ENCODE data around the gene ASMTL. TPM values are rescaled to one million over a fixed set of nuclear protein-coding genes. Genes with fewer than 3 reads are reported as not detected.
"Not testable (repeated sequence)": the region's sequence is repeated elsewhere in the genome, so short reads cannot be mapped to it uniquely, and the experiment has no call there.

ASMTL gene
- total RNA-seq, 1 experiment from 2014 or later, result 26.4 TPM

DNA sequence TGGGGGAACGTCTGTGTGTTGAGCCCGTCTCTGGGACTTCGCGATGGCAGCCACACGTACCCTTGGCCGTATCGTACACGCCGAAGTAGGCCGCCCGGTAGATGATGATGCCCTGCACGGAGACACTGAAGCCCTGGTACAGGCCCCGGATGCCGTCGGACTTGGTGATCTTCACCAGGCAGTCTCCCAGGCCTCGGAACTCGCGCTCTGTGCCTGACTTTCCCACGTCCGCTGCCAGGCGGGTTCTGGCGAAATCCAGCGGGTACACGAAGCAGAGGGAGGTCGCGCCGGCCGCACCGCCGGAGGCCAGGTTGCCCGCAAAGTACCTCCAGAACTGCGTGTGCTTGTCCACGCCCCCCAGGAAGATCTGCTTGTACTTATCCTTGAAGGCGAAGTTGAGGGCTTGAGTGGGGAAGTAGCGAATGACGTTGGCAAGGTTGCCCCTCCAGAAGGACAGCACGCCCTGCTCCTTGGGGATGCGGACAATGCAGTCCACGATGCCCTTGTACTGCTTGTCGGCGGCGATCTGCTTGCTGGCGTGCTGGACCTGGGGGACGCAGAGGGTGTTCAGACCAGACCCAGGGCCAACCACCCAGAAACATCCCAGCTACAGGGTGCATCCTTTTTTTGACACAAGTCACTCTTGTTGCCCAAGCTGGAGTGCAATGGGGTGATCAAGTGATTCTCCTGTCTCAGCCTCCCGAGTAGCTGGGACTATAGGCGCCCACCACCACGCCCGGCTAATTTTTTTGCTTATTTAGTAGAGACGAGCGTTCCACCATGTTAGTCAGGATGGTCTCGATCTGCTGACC is 63.3 kb downstream of the ASMTL start:
- no peak overlapping the region for H3K27ac ChIP-seq
- H3K4me3 ChIP-seq, result no peak overlapping the region
- H3K27me3 ChIP-seq, result no peaks in the 10 kb centered on the region
- H3K9me3 ChIP-seq (replicated peaks), result no peaks in the 10 kb centered on the region
- peaks cover 64% of the 10 kb centered on the region for H3K36me3 ChIP-seq
- no peak for DNase-seq
- no peaks in the 10 kb centered on the region for H3K4me1 ChIP-seq

DNA sequence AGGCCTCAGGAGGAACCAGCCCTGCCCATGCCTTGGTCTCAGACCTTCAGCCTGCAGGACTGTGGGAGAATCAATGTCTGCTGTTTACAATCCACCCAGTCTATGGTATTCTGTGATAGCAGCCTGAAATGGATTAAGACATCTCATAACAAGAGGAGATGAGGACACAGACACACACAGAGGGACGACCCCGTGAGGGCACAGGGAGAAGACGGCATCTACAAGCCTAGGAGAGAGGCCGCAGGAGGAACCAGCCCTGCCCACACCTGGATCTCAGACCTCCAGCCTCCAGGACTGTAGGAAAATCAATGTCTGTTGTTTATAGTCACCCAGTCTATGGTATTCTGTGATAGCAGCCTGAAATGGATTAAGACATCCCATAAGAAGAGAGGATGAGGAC is 64.1 kb downstream of the ASMTL start:
- Histone ChIP-seq H3K36me3 (peaks cover 71% of the 10 kb centered on the region), H3K4me1 (no peaks in the 10 kb centered on the region), H3K4me3 (no peak overlapping the region), H3K27ac (no peak overlapping the region), H3K27me3 (no peaks in the 10 kb centered on the region), H3K9me3 (replicated peaks) (no peaks in the 10 kb centered on the region)
- DNase-seq, result no peak

DNA sequence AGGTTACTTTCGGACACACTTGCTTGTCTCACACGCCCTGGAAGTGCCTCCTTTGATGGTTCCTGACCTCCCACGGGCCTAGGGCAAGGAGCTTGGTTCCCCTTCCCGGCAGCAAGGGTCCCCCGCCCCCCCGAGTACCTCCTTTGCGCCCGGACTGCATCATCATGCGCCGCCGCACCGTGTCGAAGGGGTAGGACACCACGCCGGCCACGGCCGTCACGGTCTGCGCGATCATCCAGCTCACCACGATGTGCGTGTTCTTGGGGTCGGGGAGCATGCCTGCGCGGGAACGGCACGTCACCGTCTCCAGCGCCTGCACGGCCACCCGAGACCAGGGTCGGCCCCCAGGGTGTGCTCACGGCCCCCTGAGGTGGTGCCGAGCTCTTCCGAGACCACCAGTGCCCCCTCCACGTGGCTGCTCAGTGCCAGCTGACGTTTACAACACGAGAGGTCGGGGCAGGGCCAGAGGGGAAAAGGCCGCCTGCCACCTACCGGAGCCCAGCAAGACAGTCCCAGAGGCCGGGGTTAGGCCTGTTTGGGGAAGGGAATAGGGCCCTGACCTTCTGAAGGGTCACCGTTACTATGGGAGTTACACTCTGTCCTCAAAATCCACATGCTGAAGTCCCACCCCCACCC is 65.5 kb downstream of the ASMTL start:
- no peak overlapping the region for H3K4me3 ChIP-seq
- H3K4me1 ChIP-seq, result no peaks in the 10 kb centered on the region
- no peaks in the 10 kb centered on the region for H3K27me3 ChIP-seq
- H3K9me3 ChIP-seq (replicated peaks), result no peaks in the 10 kb centered on the region
- H3K36me3 ChIP-seq, result peaks cover 73% of the 10 kb centered on the region
- DNase-seq, result no peak
- H3K27ac ChIP-seq, result no peak overlapping the region

DNA sequence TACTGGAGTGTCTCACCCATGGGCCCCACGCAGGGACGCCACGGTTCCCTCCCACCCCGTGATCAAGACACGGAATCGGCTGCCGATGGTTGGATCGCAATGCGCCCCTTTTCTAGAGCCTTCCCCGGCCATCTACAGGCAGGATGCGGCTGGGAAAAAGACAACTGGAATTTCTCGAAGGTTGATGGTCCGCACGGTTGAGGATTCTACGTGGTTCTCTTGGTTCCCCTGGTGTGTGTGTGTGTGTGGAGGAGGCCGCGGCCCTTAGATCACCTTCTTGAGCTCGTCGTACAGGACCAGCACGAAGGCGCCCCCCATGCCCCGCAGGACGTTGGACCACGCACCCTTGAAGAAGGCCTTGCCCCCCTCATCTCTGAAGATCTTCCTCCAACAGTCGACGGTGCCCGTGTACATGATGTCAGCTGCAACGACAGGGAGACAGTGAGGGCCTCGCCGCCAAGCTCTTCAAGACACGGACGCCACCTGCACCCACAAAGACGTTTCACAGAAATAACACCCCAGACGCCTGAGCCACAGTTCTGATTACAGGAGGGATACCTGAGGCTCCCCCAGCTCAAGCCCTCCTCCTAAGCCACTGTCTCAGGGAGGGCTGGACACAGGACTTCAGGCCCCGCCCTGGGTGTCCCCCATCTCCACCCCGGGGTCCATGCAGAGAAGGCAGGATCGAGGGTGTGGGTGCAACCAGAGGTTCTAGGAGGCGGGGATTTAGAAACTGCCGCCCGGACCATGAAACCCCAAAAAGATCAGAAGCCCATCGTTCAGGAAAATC is 66.2 kb downstream of the ASMTL start:
- no peaks in the 10 kb centered on the region for H3K9me3 ChIP-seq (replicated peaks)
- H3K4me1 ChIP-seq, result no peaks in the 10 kb centered on the region
- H3K27ac ChIP-seq, result no peak overlapping the region
- no peaks in the 10 kb centered on the region for H3K27me3 ChIP-seq
- DNase-seq, result no peak
- H3K36me3 ChIP-seq, result peaks cover 71% of the 10 kb centered on the region
- H3K4me3 ChIP-seq, result no peak overlapping the region

DNA sequence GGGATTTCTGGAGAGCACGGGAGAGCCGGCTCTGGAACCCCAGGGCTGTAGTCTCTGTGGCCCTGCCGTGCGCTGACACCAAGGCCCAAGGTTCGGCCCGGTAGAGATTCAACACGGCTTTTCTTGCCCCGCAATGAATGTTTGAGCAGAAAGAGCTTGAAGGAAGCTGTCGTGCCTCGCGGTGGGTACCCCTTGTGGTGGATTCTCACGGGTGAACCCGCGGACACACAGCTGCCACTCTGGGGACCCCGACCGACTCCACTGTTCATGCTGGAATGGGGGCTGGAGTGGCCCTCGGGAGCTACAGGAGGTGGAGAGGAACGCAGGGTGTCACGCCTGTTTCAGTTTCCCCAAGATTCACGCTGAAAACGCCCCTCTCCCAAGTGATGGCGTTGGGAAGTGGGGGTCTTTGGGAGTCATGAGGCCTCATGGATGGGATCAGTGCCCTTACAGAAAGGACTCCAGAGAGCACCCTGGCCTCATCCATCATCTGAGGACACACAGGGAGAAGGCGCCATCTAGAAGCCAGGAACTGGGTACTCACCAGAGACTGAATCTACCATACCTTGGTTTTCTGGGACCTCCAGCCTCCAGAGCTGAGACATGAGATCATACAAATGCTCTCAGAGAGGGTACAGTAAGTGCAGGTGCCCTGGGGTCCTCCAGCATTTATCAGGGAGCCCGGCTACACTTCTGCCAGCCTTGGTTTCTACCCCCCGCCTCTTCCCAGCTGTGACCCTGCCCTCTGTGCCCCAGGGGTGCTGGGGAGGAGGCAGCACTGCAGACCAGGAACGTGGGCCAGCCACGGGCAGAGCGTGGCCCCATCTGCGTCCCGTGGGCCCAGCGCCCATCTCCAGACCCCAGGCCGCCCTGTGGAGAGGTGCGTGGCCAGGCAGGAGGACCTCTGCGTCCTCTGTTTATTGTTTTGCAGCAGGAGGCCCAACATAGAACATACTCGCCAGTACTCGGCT is 67.2 kb downstream of the ASMTL start:
- Histone ChIP-seq H3K27me3 (no peaks in the 10 kb centered on the region), H3K9me3 (replicated peaks) (no peaks in the 10 kb centered on the region), H3K36me3 (peaks cover 64% of the 10 kb centered on the region), H3K27ac (no peak overlapping the region), H3K4me1 (no peaks in the 10 kb centered on the region), H3K4me3 (no peak overlapping the region)
- no peak for DNase-seq

DNA sequence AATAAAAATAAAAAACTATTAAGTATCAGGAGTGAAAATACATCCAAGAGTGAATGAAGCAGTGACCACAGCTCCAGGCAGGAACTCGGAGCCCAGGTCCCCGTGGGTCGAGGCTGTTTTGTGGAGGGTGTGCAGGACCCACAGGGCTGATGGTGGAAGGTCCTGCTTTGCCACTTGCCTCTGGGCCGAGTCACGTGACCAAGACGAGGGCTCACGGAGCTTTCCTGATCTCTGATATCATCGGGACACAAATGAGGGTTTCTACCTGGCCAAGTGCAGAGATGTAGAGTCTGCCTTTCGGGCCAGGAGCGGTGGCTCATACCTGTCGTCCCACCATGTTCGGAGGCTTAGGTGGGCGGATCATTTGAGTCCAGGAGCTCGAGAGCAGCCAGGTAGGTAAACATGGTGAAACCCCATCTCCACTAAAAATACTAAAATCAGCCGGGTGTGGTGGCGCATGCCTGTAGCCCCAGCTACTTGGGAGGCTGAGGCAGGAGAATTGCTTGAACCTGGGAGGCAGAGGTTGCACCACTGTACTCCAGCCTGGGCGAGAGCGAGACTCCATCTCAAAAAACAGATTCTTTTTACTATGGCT is 68.0 kb downstream of the ASMTL start:
- Histone ChIP-seq H3K36me3 (peaks cover 57% of the 10 kb centered on the region), H3K9me3 (replicated peaks) (no peaks in the 10 kb centered on the region), H3K4me1 (no peaks in the 10 kb centered on the region), H3K4me3 (no peak overlapping the region), H3K27ac (no peak overlapping the region), H3K27me3 (no peaks in the 10 kb centered on the region)
- DNase-seq, result no peak

DNA sequence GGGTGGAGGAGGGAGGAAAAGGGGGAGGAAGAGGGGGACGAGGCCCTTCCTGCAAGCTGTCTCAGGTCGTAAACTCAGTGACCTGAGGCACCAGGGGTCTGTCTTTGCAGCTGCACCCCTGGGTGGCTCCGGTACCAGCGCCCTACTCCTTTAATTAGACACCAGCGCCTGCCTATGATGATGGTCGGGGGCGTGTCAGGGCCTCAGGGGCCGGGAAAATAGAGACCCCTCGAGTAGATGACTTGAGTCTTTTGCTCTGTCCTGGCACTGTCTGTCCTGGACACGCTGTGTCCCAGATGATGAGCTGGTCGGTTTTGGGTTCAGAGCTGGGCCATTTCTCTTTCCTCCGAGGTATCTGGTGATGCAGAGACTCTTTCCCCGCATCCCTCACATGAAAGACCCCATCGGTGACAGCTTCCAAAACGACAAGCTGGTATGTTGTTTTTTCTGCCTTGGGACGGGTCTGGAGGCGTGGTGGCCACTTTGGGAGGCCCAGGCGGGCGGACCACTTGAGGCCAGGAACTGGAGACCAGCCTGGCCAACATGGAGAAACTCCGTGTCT is 72.0 kb downstream of the ASMTL start:
- Histone ChIP-seq H3K4me1 (no peaks in the 10 kb centered on the region), H3K9me3 (replicated peaks) (no peaks in the 10 kb centered on the region), H3K36me3 (peaks cover 22% of the 10 kb centered on the region), H3K27ac (no peak overlapping the region), H3K27me3 (no peaks in the 10 kb centered on the region), H3K4me3 (no peak overlapping the region)
- DNase-seq, result peak in 1 of 2 experiments; percentile 45

DNA sequence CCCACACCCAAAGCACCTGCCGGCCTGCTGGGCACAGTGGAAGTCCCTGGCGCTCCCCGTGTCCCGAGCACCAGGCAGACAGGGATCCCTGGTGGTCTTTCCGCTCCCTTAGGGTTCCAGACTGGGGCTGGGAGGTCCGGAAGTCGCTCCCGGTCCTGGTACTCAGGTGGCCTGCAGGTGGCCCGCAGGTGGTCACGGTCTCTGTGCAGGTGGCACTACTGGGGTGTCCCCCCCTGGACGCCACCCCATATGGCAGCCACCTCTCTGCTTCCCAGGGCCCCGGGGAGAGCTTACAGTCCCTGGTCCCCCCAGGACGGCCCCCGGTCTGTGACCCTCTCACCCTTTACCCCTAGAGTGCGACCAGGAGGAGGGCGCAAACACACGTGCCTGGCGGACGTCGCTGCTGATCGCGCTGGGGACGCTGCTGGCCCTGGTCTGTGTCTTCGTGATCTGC is 74.4 kb downstream of the ASMTL start:
- H3K36me3 ChIP-seq, result no peaks in the 10 kb centered on the region; the same call in 1 of the 2 replicates
- no peak overlapping the region for H3K4me3 ChIP-seq
- H3K4me1 ChIP-seq, result no peaks in the 10 kb centered on the region
- peak in 1 of 2 experiments; percentile 4 for DNase-seq
- no peak overlapping the region for H3K27ac ChIP-seq
- no peaks in the 10 kb centered on the region for H3K9me3 ChIP-seq (replicated peaks)
- H3K27me3 ChIP-seq, result no peaks in the 10 kb centered on the region

DNA sequence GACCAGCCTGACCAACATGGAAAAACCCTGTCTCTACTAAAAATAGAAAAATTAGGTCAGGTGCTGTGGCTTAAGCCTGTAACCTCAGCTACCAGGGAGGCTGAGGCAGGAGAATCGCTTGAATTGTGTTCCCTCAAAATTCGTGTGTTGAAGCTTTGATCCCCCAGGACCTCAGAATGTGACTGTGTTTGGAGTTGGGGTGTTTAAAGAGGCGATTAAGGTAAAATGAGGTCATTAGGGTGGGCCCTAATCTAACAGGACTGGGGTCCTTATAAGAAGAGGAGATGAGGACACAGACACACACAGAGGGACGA is 84.4 kb downstream of the ASMTL start:
- Histone ChIP-seq H3K9me3 (replicated peaks) (no peaks in the 10 kb centered on the region), H3K4me1 (no peaks in the 10 kb centered on the region), H3K27me3 (no peaks in the 10 kb centered on the region), H3K27ac (no peak overlapping the region), H3K4me3 (no peak overlapping the region), H3K36me3 (no peaks in the 10 kb centered on the region)
- DNase-seq, result no peak

DNA sequence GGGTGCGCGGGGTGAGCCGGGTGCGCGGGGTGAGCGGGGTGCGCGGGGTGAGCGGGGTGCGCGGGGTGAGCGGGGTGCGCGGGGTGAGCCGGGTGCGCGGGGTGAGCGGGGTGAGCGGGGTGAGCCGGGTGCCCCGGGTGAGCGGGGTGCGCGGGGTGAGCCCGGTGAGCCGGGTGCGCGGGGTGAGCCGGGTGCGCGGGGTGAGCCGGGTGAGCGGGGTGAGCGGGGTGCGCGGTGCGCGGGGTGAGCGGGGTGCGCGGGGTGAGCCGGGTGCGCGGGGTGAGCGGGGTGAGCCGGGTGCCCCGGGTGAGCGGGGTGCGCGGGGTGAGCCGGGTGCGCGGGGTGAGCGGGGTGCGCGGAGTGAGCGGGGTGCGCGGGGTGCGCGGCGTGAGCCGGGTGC is 86.3 kb downstream of the ASMTL start:
- H3K4me3 ChIP-seq; H3K36me3 ChIP-seq; H3K27me3 ChIP-seq; H3K4me1 ChIP-seq; H3K9me3 ChIP-seq (replicated peaks); H3K27ac ChIP-seq; DNase-seq: not testable (repeated sequence)

DNA sequence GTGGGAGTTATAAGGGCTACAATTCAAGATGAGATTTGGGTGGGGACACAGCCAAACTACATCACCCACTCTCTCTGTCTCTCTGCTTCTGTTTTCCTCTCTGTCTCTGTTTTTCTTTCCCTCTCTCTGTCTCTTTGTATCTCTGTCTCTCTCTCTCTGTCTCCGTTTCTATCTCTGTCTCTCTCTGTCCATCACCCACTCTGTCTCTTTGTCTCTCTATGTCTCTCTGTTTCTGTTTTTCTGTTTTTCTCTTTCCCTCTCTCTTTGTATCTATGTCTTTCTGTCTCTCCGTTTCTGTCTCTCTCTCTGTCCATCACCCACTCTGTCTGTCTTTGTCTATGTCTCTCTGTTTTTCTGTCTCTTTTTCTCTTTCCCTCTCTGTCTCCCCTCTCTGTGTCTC is 90.8 kb downstream of the ASMTL start:
- Histone ChIP-seq H3K4me1 (no peaks in the 10 kb centered on the region), H3K27me3 (no peaks in the 10 kb centered on the region), H3K4me3 (no peak overlapping the region), H3K9me3 (replicated peaks) (no peaks in the 10 kb centered on the region), H3K27ac (no peak overlapping the region), H3K36me3 (no peaks in the 10 kb centered on the region)
- no peak for DNase-seq

DNA sequence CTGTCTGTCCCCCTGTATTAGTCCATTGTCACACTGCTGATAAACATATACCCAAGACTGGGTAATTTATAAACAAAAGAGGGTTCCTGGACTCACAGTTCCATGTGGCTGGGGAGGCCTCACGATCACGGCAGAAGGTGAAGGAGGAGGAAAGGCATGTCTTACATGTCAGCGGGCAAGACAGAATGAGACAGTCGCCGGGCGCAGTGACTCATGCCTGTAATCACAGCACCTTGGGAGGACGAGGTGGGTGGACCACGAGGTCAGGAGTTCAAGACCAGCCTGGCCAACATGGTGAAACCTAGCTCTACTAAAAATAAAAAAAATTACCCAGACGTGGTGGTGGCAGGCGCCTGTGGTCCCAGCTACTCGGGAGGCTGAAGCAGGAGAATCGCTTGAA is 91.4 kb downstream of the ASMTL start:
- H3K27ac ChIP-seq, result no peak overlapping the region
- H3K4me1 ChIP-seq, result no peaks in the 10 kb centered on the region
- DNase-seq, result no peak
- H3K36me3 ChIP-seq, result no peaks in the 10 kb centered on the region
- H3K4me3 ChIP-seq, result no peak overlapping the region
- no peaks in the 10 kb centered on the region for H3K9me3 ChIP-seq (replicated peaks)
- no peaks in the 10 kb centered on the region for H3K27me3 ChIP-seq

DNA sequence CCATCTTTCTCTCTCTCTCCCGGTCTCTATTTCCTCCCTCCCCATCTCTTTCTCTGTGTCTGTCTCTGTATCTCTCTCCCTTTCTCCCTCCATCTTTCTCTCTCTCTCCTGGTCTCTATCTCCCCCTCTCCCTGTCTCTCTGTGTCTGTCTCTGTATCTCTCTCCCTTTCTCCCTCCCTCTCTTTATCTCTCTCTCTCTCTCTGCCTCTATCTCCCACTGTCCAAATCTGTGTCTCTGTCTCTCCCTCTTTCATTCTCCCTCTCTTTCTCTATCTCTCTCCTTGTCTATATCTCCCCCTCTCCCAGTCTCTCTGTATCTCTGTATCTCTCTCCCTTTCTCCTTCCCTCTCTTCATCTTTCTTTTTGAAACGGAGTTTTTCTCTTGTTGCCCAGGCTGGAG is 92.5 kb downstream of the ASMTL start:
- H3K9me3 ChIP-seq (replicated peaks), result no peaks in the 10 kb centered on the region
- H3K27ac ChIP-seq, result no peak overlapping the region
- no peak overlapping the region for H3K4me3 ChIP-seq
- no peaks in the 10 kb centered on the region for H3K4me1 ChIP-seq
- no peak for DNase-seq
- H3K27me3 ChIP-seq, result no peaks in the 10 kb centered on the region
- H3K36me3 ChIP-seq, result no peaks in the 10 kb centered on the region

DNA sequence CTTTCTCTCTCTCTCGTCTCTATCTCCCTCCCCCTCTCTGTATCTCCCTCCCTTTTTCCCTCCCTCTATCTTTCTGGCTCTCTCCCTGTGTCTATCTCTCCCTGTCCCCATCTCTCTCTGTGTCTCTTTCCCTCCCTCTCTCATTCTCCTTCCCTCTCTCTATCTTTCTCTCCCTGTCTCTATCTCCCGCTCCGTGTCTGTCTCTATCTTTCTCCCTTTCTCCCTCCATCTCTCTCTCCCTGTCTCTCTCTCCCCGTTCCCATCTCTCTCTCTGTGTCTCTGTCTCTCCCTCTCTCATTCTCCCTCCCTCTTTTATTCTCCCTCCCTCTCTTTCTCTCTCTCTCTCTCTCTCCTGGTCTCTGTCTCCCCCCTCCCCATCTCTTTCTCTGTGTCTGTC is 93.2 kb downstream of the ASMTL start:
- Histone ChIP-seq H3K4me1 (no peaks in the 10 kb centered on the region), H3K27me3 (no peaks in the 10 kb centered on the region), H3K36me3 (no peaks in the 10 kb centered on the region), H3K27ac (no peak overlapping the region), H3K9me3 (replicated peaks) (no peaks in the 10 kb centered on the region), H3K4me3 (no peak overlapping the region)
- no peak for DNase-seq
